HepG2 (cell line): ENCODE data around the gene LDLRAD4. TPM values are rescaled to one million over a fixed set of nuclear protein-coding genes. Genes with fewer than 3 reads are reported as not detected.

Source experiments
- ATAC-seq: fragments of 200-7000 bp; cut with Tn5 transposase; 3 replicates; pipeline ENCODE4 v1.9.1; 2020; ENCODE audit warnings: mild to moderate bottlenecking, moderate library complexity
- BruUV-seq: library from RNA; stranded (reverse); fragments of 400-500 nt; replicated peaks from 2 replicates; lab custom pipeline; 2021; lab: Mats Ljungman, UMichigan
- CTCF ChIA-PET: fragments of 300-600 bp; formaldehyde crosslinking; extraction: SDS; loops from one replicate; lab custom pipeline; 2021; ENCODE audit warnings: low total read pairs, inconsistent platforms, low intra/inter-chr PET ratio; lab: Yijun Ruan, JAX
- POLR2A ChIA-PET: fragments of 350-600 bp; sonication (Branson Sonifier 250); formaldehyde crosslinking; loops from one replicate; lab custom pipeline; 2020; ENCODE audit warnings: antibody characterized with exemption, inconsistent platforms; lab: Yijun Ruan, JAX
- DNase-seq: peaks from one replicate; pipeline ENCODE4 v3.0.0-alpha.2; 2015; ENCODE audit warnings: low spot score
- FAIRE-seq: peaks from 3 replicates; lab custom pipeline; 2011; peaks lifted over from hg19 to GRCh38; lab: Jason Lieb, UNC
- H2AFZ ChIP-seq: one replicate; pipeline ENCODE4 v1.6.1; 2011; ENCODE audit warnings: low read length, inconsistent platforms
- H3K27ac ChIP-seq: fragments of 300-600 bp; 3 replicates; pipeline ENCODE4 v1.8.0; 2011; ENCODE audit warnings: mixed run types, mild to moderate bottlenecking, mixed read lengths, low read length, inconsistent platforms; ENCODE audit not compliant: insufficient read depth; ENCODE audit errors: extremely low read length
- H3K27me3 ChIP-seq, 2 experiments: fragments of 200-600 bp in 1 of 2; 2 replicates in 1 of 2; 3 replicates in 1 of 2; pipeline versions ENCODE4 v1.6.0 to v1.8.0; 2011; ENCODE audit warnings: low read length in 2 of 2, mild to moderate bottlenecking in 2 of 2, moderate library complexity in 2 of 2, inconsistent platforms in 1 of 2; ENCODE audit not compliant: insufficient read depth in 2 of 2, control insufficient read depth in 1 of 2
- H3K36me3 ChIP-seq, 2 experiments: fragments of 200-600 bp in 1 of 2; replicated peaks in 1 of 2; 2 replicates in 1 of 2; 3 replicates in 1 of 2; pipeline versions ENCODE4 v1.5.1 to v1.8.0; 2011; ENCODE audit warnings: low read length in 2 of 2, inconsistent platforms in 1 of 2; ENCODE audit not compliant: insufficient read depth in 2 of 2, control insufficient read depth in 1 of 2
- H3K4me1 ChIP-seq: 2 replicates; pipeline ENCODE4 v1.5.1; 2012; ENCODE audit warnings: low read length, inconsistent platforms; ENCODE audit not compliant: insufficient read depth
- H3K4me2 ChIP-seq: 2 replicates; pipeline ENCODE4 v1.6.0; 2011; ENCODE audit warnings: low read depth, low read length, inconsistent platforms
- H3K4me3 ChIP-seq, 3 experiments: fragments of 200-600 bp in 1 of 3; sonication (generic), shearing (Covaris generic) in 1 of 3; replicated peaks in 1 of 3; 2 replicates each; pipeline ENCODE4 v1.5.1; 2011 to 2016; ENCODE audit warnings: low read length in 3 of 3, inconsistent platforms in 2 of 3, low read depth in 2 of 3, mild to moderate bottlenecking in 2 of 3, control low read depth in 1 of 3, mixed read lengths in 1 of 3; ENCODE audit not compliant: insufficient read depth in 1 of 3
- H3K79me2 ChIP-seq: one replicate; pipeline ENCODE4 v1.6.1; 2011; ENCODE audit warnings: low read length, inconsistent platforms; ENCODE audit not compliant: insufficient read depth
- H3K9ac ChIP-seq: 2 replicates; pipeline ENCODE4 v1.6.0; 2011; ENCODE audit warnings: mild to moderate bottlenecking, low read depth, low read length, inconsistent platforms; ENCODE audit not compliant: insufficient read depth
- H3K9me3 ChIP-seq: 2 replicates; pipeline ENCODE4 v1.5.1; 2012; ENCODE audit warnings: mild to moderate bottlenecking, low read length
- H4K20me1 ChIP-seq: 2 replicates; pipeline ENCODE4 v1.6.0; 2011; ENCODE audit warnings: inconsistent platforms, mild to moderate bottlenecking, low read length, moderate library complexity; ENCODE audit not compliant: insufficient read depth
- IRF2 ChIP-seq: IDR thresholded peaks from 2 replicates; pipeline ENCODE4 v1.6.1; 2018; ENCODE audit warnings: missing genetic modification reagents, missing compliant biosample characterization
- THYN1 ChIP-seq: sonication (generic); formaldehyde crosslinking; IDR thresholded peaks from 2 replicates; pipeline ENCODE4 v1.8.1; 2023; ENCODE audit warnings: low read depth, mild to moderate bottlenecking, moderate library complexity, missing genetic modification reagents, borderline replicate concordance
- ZFP36L1 ChIP-seq: sonication (generic); formaldehyde crosslinking; IDR thresholded peaks from 2 replicates; pipeline ENCODE4 v1.8.0; 2022; ENCODE audit warnings: mild to moderate bottlenecking, missing genetic modification reagents, moderate library complexity
- ZNF333 ChIP-seq: sonication (generic); formaldehyde crosslinking; IDR thresholded peaks from 2 replicates; pipeline ENCODE4 v1.4.0; 2020; ENCODE audit warnings: mild to moderate bottlenecking, missing genetic modification reagents, borderline replicate concordance
- ZNF572 ChIP-seq: sonication (generic); formaldehyde crosslinking; IDR thresholded peaks from 2 replicates; pipeline ENCODE4 v1.5.1; 2020; ENCODE audit warnings: mild to moderate bottlenecking, missing genetic modification reagents
- WGBS: methylation state at CpG from one replicate; pipeline ENCODE4 v1.1.6; 2017; ENCODE audit warnings: low lambda C conversion rate; 5-methylcytosine and 5-hydroxymethylcytosine counted together
- in situ Hi-C: cut with HindIII; loops from 2 replicates; pipeline ENCODE4 v1.10.0; 2017; ENCODE audit warnings: low pct_unique_long_range_greater_than_20kb; ENCODE audit not compliant: extremely low pct_ligation_motif_present
- intact Hi-C: fragments of 100-400 bp; cut with micrococcal nuclease; formaldehyde crosslinking; loops from one replicate; pipeline ENCODE4 v1.10.0; 2022; ENCODE audit not compliant: unreplicated experiment
- polyA plus RNA-seq, 8 experiments: library from polyadenylated mRNA; depleted of rRNA in 3 of 8; stranded (reverse) in 7 of 8; unstranded in 1 of 8; fragments of >200 nt; fragmentation: Illumina TruSeq in 4 of 8; extraction: Trizol in 4 of 8; gene quantifications; 2 replicates each; pipeline versions ENCODE4 v1.2.1 to v1.2.3, GENCODE V29; 2011 to 2016; ENCODE audit warnings: low read depth in 4 of 8, missing spikeins in 1 of 8, mixed read lengths in 1 of 8; ENCODE audit not compliant: insufficient read depth in 1 of 8
- total RNA-seq, 5 experiments: library from RNA; depleted of rRNA; stranded (reverse); fragments of >200 nt; fragmentation: Illumina TruSeq; extraction: Trizol; gene quantifications; 2 replicates each; pipeline ENCODE4 v1.2.3, GENCODE V29; 2016; ENCODE audit warnings: low read depth in 1 of 5
- TF ChIP-seq, protein P1 (sequence below): IDR thresholded peaks from 2 replicates; pipeline ENCODE4 v1.6.1; 2016; ENCODE audit warnings: control low read depth
- TF ChIP-seq, protein P2 (sequence below): sonication (generic); formaldehyde crosslinking; IDR thresholded peaks from 2 replicates; pipeline ENCODE4 v1.5.0; 2020; ENCODE audit warnings: missing genetic modification reagents

Gene LDLRAD4
- total and polyA plus RNA-seq, 2 of the 13 experiments (the other 11 are each of a cell fraction or from before 2014, with no cell fraction given), result 13.6 to 20.9 TPM

DNA sequence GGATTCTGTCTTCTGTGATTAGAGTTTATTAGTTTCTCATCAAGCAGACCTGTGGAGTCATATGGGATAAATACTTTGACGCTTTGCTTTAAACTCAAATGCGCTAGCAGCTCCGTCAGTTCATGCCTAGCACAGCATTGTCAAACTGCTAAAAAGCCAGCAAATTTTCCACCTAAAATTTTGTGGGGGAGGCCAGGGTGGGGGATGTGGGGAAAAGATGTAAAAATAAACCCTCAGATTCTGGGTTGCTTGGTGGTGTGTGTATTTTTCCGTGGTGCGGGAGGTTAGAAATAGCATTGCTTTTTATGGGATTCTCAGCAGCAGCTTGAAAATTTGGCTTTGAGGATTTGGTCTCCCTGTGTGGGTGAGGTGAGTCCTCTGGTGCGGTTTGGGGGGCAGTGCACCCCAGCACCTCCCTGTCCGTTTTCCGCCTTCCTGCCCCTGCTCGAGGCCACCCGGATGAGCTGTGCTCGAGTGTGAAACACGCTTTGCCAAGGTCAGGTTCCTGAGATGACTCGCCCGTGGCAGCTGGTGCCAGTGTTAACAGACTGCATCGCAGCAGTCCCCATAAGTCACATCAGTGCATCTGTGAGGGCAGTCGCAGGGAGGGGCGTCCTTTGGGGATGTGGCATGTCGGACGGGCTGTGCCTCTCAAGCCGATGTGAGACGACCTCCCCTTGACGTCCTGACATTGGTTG, 65.9 kb downstream of the LDLRAD4 start:
- POLR2A ChIA-PET, result no interaction called here
- no peak overlapping the region for H3K4me2 ChIP-seq
- no peaks in the 10 kb centered on the region for H3K79me2 ChIP-seq
- CTCF ChIA-PET, result no interaction called here
- 98% methylated on average over 21 of the region's 22 CpGs for WGBS
- H3K27me3 ChIP-seq, result no peaks in the 10 kb centered on the region
- intact Hi-C loops, result no loop called here
- H3K36me3 ChIP-seq, result no peaks in the 10 kb centered on the region
- H3K27ac ChIP-seq, result no peak overlapping the region
- DNase-seq, result no peak
- H3K9me3 ChIP-seq, result no peaks in the 10 kb centered on the region
- FAIRE-seq, result no peak
- in situ Hi-C loops, result no loop called here
- BruUV-seq, result no TSS peak
- peaks cover 10% of the 10 kb centered on the region for H3K4me1 ChIP-seq
- no peak overlapping the region for H2AFZ ChIP-seq
- no peak overlapping the region for H3K9ac ChIP-seq
- H4K20me1 ChIP-seq, result no peaks in the 10 kb centered on the region
- no peak overlapping the region for H3K4me3 ChIP-seq
- ATAC-seq, result no peak
- TF ChIP-seq ZFP36L1, result no peak
- TF ChIP-seq, protein P1, sequence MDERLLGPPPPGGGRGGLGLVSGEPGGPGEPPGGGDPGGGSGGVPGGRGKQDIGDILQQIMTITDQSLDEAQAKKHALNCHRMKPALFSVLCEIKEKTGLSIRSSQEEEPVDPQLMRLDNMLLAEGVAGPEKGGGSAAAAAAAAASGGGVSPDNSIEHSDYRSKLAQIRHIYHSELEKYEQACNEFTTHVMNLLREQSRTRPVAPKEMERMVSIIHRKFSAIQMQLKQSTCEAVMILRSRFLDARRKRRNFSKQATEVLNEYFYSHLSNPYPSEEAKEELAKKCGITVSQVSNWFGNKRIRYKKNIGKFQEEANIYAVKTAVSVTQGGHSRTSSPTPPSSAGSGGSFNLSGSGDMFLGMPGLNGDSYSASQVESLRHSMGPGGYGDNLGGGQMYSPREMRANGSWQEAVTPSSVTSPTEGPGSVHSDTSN (CRISPR knock-in tag), result no peak
- no peak for TF ChIP-seq ZNF333 (CRISPR knock-in tag)
- TF ChIP-seq THYN1, result no peak
- no peak for TF ChIP-seq ZNF572
- no peak for TF ChIP-seq IRF2 (CRISPR knock-in tag)
- TF ChIP-seq, protein P2, sequence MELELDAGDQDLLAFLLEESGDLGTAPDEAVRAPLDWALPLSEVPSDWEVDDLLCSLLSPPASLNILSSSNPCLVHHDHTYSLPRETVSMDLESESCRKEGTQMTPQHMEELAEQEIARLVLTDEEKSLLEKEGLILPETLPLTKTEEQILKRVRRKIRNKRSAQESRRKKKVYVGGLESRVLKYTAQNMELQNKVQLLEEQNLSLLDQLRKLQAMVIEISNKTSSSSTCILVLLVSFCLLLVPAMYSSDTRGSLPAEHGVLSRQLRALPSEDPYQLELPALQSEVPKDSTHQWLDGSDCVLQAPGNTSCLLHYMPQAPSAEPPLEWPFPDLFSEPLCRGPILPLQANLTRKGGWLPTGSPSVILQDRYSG (CRISPR knock-in tag), result no peak
